ENCODE results near the gene DRGX.

DNA sequence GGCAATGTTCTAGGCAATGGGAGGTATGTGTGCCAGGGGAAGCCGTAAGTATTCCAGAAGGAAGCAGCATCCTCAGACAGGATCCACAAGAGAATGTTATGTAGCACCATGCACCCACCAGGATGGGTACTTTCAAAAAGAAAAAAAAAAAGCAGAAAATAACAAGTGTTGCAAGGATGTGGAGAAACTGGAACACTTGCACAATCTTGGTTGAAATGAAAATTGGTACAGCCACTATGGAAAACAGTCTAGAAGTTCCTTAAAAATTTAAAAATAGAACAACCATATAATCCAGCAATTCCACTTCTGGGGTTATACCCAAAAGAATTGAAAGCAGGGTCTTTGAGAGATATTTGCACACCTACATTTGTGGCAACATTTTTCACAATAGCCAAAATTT is 76.7 kb downstream of the DRGX start:
- TF ChIP-seq POLR2A (IDR thresholded peaks at IDR 0.05; ENCODE audit: extremely low read depth, insufficient read length) = no peak
- TF ChIP-seq, protein P1, sequence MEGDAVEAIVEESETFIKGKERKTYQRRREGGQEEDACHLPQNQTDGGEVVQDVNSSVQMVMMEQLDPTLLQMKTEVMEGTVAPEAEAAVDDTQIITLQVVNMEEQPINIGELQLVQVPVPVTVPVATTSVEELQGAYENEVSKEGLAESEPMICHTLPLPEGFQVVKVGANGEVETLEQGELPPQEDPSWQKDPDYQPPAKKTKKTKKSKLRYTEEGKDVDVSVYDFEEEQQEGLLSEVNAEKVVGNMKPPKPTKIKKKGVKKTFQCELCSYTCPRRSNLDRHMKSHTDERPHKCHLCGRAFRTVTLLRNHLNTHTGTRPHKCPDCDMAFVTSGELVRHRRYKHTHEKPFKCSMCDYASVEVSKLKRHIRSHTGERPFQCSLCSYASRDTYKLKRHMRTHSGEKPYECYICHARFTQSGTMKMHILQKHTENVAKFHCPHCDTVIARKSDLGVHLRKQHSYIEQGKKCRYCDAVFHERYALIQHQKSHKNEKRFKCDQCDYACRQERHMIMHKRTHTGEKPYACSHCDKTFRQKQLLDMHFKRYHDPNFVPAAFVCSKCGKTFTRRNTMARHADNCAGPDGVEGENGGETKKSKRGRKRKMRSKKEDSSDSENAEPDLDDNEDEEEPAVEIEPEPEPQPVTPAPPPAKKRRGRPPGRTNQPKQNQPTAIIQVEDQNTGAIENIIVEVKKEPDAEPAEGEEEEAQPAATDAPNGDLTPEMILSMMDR (IDR thresholded peaks at IDR 0.05; ENCODE audit: low read depth, low read length) = no peak
- TF ChIP-seq, protein P2, sequence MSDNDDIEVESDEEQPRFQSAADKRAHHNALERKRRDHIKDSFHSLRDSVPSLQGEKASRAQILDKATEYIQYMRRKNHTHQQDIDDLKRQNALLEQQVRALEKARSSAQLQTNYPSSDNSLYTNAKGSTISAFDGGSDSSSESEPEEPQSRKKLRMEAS (IDR thresholded peaks at IDR 0.05; ENCODE audit: low read depth, low read length) = no peak

Measured in NB4 (cell line).